Hematopoietic multipotent progenitor cell treated with erythropoietin and hydrocortisone succinate and interleukin-3 and kit ligand, for 6 days (in vitro differentiated cells): Measurements from ENCODE around the gene PPP1R1B.

ENCODE experiments used
- DNase-seq: peaks from one replicate; pipeline ENCODE4 v3.0.0-alpha.2; 2015

The PPP1R1B gene

GRCh38 chr17:39635614-39636176 is 8.9 kb downstream of the PPP1R1B start:
- no peak for DNase-seq

GRCh38 chr17:39636587-39636926 is 9.8 kb downstream of the PPP1R1B start:
- DNase-seq, result no peak

- peak; percentile 93 for DNase-seq
These were observed 10.4 kb downstream of the PPP1R1B start, which contains the start of gene STARD3 for GRCh38 chr17:39636927-39637736. STARD3 (plus strand) TSS chr17:39637144; CDS start chr17:39653532, 16,388 bp downstream.

GRCh38 chr17:39638317-39638716 is 11.6 kb downstream of the PPP1R1B start:
- DNase-seq, result no peak

GRCh38 chr17:39639043-39639442 is 12.3 kb downstream of the PPP1R1B start:
- peak; percentile 49 for DNase-seq

- no peak for DNase-seq
These were observed 13.1 kb downstream of the PPP1R1B start for GRCh38 chr17:39639566-39640458.

DNA sequence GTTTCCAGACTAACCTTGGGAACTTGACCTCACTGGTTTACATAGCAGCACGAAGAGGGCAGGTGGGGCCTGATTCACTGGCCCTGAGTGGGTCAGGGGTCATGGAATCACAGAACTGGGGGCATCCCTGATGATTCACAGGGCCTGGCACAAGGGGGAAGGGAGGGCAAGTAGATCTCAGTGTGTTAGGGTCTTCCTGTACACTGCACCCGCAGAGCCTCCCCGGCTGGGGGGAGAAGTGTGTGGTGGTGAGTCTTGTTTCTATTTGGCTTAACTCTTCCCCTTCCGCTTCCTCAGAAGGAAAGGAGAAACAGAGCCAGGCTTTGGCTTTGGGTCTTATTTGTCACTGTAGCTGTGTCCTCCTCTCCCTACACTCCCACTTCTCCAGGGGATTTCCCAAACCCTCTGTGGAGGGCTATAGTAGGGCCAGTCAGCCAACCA is 13.9 kb downstream of the PPP1R1B start:
- DNase-seq, result no peak

GRCh38 chr17:39641097-39641496 is 14.3 kb downstream of the PPP1R1B start:
- no peak for DNase-seq

GRCh38 chr17:39641883-39642282 is 15.1 kb downstream of the PPP1R1B start:
- no peak for DNase-seq

GRCh38 chr17:39642291-39643074 is 15.7 kb downstream of the PPP1R1B start:
- no peak for DNase-seq

- DNase-seq, result no peak
These were observed 16.5 kb downstream of the PPP1R1B start for GRCh38 chr17:39643271-39643670.

DNA sequence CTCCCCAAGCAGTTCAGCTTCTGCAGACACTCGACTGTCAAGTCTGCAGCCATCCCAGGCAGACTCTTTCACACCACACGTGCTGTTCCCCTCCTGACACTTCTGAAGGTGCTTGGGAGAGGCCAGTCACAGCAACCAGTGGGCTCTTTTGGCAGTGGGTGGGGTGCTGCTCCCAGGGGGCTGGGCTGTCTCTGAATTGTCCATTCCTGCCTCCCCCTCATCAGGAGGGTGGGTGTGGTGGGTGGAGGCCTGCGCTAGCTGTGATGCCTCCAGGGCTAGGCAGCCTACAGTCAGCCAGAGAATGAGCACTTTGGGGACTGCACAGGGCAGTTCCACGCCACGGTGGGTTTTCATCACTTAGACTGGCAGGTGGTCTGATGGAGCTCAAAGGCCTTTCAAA is 20.5 kb downstream of the PPP1R1B start:
- DNase-seq, result peak; percentile 79

DNA sequence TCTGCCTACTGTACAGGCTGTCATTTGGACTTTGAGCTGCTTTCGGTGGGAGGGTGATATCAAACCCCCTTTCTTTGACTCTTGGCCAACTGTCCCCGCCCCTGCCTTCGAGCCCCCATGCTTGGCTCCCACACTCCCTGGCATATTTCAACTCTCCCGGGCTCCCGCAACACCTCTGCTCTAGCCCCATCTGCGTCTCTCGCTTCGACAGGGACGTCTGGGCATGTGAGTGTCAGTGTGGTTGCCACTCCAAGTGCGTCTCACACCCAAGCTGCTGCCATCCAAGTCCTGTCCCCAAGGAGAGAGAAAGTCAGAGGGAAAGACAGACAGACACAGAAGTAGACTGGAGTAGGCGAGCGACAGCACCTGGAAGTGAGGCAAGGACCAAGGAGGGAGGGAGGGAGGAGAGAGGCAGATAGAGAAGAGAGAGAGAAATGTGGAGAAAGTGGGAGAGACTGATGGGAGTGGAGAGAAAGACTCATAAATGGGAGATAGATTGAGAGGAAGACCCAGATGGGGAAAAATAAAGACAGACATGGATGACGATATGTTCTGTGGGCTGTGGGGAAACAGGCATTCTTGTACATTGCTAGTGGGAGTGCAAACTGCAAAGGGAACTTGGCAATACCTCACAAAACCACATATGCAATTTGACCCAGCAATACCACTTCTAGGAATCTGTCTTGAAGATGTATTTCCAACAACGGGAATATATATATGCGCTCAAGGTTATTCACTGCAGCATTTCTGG is 22.0 kb downstream of the PPP1R1B start:
- DNase-seq, result no peak

GRCh38 chr17:39650121-39650579 is 23.4 kb downstream of the PPP1R1B start:
- DNase-seq, result no peak

DNA sequence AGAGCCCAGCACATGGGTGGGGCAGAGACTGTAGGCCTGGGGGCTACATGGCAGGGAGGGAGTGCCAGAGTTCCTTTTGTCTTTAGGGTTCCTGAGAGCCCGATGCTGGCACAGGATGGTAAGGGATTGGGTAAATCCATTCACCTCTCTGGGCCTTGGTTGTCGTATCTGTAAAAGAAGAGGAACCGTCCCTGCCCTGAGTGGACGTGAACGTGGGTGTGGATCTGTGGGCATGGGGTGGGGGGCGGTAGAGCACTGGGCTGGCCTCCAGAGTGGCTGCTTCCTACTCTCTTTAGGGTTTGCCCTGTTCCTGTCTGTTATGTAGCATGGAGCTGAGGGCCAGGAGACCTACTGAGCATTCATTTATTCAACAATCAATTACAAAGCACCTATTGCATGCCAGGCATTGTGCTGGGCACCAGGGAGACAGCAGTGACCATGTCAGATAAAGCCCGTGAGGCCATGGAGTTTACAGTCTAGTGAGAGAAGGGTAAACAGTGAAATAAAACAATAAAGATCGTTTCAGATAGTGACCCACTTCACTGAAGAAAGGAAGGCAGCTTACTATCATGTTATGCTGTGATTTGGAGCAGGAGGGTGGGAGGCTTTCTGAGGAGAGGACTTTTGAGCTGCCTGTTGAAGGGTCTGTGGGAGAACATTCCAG is 25.3 kb downstream of the PPP1R1B start:
- DNase-seq, result no peak

DNA sequence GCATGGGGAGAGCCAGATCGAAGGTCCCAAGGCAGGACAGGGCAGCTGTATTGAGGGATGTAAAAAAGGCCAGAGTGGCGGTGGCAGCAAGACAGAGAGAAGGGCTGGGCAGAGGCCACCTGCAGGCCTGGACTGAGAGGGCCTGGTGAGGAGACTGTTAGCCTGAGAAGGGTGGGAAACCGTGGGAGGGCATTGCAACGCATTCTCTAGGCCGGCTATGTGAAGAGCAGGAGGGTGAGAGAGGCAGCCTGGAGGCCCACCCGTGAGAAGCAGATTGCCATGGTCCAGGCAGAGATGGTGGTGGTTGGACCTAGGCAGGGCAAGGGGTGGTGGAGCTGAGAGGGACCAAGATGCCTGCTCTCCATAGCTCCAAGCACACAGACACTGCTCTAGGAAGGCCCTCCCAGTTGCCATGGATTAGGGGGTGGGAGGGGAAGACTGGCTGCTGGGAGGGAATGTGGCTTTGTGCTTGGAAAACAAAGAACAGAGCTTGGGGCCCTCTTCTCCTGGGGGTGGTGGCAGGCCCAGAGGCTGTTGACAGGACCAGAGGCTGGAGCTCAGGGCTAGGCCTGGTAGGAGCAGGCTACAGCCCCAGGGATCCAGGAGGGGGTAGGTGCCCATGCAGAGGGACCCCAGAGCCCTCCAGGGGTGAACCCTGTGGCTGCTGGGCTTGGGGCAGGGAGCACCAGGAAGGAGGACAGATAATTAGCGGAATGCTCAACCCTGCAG is 26.0 kb downstream of the PPP1R1B start:
- no peak for DNase-seq

DNA sequence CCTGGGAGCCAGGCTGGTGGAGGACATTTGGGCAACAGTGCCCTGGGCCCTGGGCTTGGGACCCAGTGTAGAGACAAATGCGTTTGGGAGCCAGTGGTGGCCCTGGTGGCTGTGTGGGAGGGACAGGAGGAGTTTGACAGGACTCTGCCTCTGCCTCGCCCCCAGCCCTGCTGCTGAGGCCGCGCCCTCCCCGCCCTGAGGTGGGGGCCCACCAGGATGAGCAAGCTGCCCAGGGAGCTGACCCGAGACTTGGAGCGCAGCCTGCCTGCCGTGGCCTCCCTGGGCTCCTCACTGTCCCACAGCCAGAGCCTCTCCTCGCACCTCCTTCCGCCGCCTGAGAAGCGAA is 26.5 kb downstream of the PPP1R1B start:
- no peak for DNase-seq

GRCh38 chr17:39653662-39654331 is 27.0 kb downstream of the PPP1R1B start:
- peak; percentile 90 for DNase-seq

GRCh38 chr17:39655105-39655504 is 28.4 kb downstream of the PPP1R1B start:
- no peak for DNase-seq

DNA sequence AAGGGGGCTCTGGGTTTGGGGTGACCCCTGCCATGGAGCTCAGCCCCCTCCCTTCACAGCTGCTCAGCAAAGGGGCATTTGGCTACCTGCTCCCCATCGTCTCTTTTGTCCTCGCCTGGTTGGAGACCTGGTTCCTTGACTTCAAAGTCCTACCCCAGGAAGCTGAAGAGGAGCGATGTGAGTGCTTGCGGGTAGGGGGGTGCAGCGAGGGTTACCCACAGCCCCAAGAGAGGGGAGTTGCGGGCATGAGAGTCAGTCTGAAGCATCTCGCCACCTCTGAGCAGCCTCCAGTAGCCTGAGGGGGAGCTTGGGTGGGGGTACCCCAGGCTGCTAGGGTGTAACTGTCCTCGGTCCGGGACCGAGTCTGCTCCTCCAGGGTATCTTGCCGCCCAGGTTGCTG is 31.6 kb downstream of the PPP1R1B start:
- DNase-seq, result no peak
